PC-9 (cell line): ENCODE data around the gene FKBP6.
"Not testable (repeated sequence)": the region's sequence is repeated elsewhere in the genome, so short reads cannot be mapped to it uniquely, and the experiment has no call there.

Source experiments
- CTCF ChIP-seq: fragments of 200-600 bp; sonication (generic); conservative IDR thresholded peaks from 2 replicates; pipeline ENCODE4 v1.6.1; 2017; ENCODE audit warnings: mixed run types, antibody characterized with exemption, mild to moderate bottlenecking, moderate library complexity
- EZH2 ChIP-seq: fragments of 200-600 bp; sonication (generic); IDR thresholded peaks from 2 replicates; pipeline ENCODE4 v1.8.0; 2017; ENCODE audit warnings: antibody characterized with exemption, low read depth

GRCh38 chr7:73301108-73301507 lies 26.9 kb upstream of the FKBP6 start:
- peak; percentile 42 for TF ChIP-seq CTCF
- TF ChIP-seq EZH2 = not testable (repeated sequence)
